ENCODE results near the gene IGDCC3.

GRCh38 chr15:65386376-65386775 lies 8.6 kb upstream of the IGDCC3 start:
- TF ChIP-seq, protein P1, sequence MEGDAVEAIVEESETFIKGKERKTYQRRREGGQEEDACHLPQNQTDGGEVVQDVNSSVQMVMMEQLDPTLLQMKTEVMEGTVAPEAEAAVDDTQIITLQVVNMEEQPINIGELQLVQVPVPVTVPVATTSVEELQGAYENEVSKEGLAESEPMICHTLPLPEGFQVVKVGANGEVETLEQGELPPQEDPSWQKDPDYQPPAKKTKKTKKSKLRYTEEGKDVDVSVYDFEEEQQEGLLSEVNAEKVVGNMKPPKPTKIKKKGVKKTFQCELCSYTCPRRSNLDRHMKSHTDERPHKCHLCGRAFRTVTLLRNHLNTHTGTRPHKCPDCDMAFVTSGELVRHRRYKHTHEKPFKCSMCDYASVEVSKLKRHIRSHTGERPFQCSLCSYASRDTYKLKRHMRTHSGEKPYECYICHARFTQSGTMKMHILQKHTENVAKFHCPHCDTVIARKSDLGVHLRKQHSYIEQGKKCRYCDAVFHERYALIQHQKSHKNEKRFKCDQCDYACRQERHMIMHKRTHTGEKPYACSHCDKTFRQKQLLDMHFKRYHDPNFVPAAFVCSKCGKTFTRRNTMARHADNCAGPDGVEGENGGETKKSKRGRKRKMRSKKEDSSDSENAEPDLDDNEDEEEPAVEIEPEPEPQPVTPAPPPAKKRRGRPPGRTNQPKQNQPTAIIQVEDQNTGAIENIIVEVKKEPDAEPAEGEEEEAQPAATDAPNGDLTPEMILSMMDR (IDR thresholded peaks at IDR 0.05; ENCODE audit: low read length), result no peak
- no peak for TF ChIP-seq EZH2 (IDR thresholded peaks at IDR 0.05; ENCODE audit: borderline replicate concordance, low read length)
